ENCODE data around the gene AKT1S1. TPM values are rescaled to one million over a fixed set of nuclear protein-coding genes. Genes with fewer than 3 reads are reported as not detected.
A peak's percentile ranks its signal among the peaks of the same experiment; 100 is the strongest.

Gene AKT1S1
- total RNA-seq, 1 donor = 10.0 TPM

- no peak for DNase-seq (ENCODE audit: low read depth in 2 of 3, low spot score in 2 of 3)
Measured at GRCh38 chr19:49856574-49857021, 20.6 kb downstream of the AKT1S1 start.

GRCh38 chr19:49855676-49856573 is 21.2 kb downstream of the AKT1S1 start:
- no peak for DNase-seq (ENCODE audit: low read depth in 2 of 3, low spot score in 2 of 3)

- no peak for DNase-seq (ENCODE audit: low read depth in 2 of 3, low spot score in 2 of 3)
Measured at GRCh38 chr19:49855277-49855675, 21.9 kb downstream of the AKT1S1 start.

GRCh38 chr19:49854378-49855263 is 22.5 kb downstream of the AKT1S1 start:
- no peak for DNase-seq (ENCODE audit: low read depth in 2 of 3, low spot score in 2 of 3)

GRCh38 chr19:49853852-49854377 is 23.2 kb downstream of the AKT1S1 start:
- no peak for DNase-seq (ENCODE audit: low read depth in 2 of 3, low spot score in 2 of 3)

- no peak for DNase-seq (ENCODE audit: low read depth in 2 of 3, low spot score in 2 of 3)
Measured at GRCh38 chr19:49852631-49853126, 24.5 kb downstream of the AKT1S1 start.

GRCh38 chr19:49851456-49852259 is 25.5 kb downstream of the AKT1S1 start:
- peak in 1 of 3 donors; percentile 29 for DNase-seq (ENCODE audit: low read depth in 2 of 3, low spot score in 2 of 3)

GRCh38 chr19:49850487-49851342 is 26.4 kb downstream of the AKT1S1 start, which contains the start of gene PTOV1:
Gene PTOV1, plus strand, starts transcription at chr19:49851159.
- peak; percentile 77 to 94 (median 90) for DNase-seq (ENCODE audit: low read depth in 2 of 3, low spot score in 2 of 3)

GRCh38 chr19:49850221-49850486 is 27.0 kb downstream of the AKT1S1 start:
- DNase-seq (ENCODE audit: low read depth in 2 of 3, low spot score in 2 of 3) = no peak

GRCh38 chr19:49849433-49850220 is 27.5 kb downstream of the AKT1S1 start:
- DNase-seq (ENCODE audit: low read depth in 2 of 3, low spot score in 2 of 3) = no peak

- DNase-seq (ENCODE audit: low read depth in 2 of 3, low spot score in 2 of 3) = no peak
Measured at GRCh38 chr19:49848938-49849337, 28.2 kb downstream of the AKT1S1 start.

- DNase-seq (ENCODE audit: low read depth in 2 of 3, low spot score in 2 of 3) = peak in 2 of 3 donors; percentile 68 to 76
Measured at GRCh38 chr19:49847731-49848696, 29.1 kb downstream of the AKT1S1 start.

- DNase-seq (ENCODE audit: low read depth in 2 of 3, low spot score in 2 of 3) = no peak
Measured at GRCh38 chr19:49846408-49846807, 30.7 kb downstream of the AKT1S1 start.

GRCh38 chr19:49845414-49845813 is 31.7 kb downstream of the AKT1S1 start:
- no peak for DNase-seq (ENCODE audit: low read depth in 2 of 3, low spot score in 2 of 3)

- DNase-seq (ENCODE audit: low read depth in 2 of 3, low spot score in 2 of 3) = no peak
Measured at GRCh38 chr19:49844138-49845095, 32.7 kb downstream of the AKT1S1 start.

- no peak for DNase-seq (ENCODE audit: low read depth in 2 of 3, low spot score in 2 of 3)
Measured at GRCh38 chr19:49843265-49843664, 33.9 kb downstream of the AKT1S1 start.
